DND-41 (cell line): ENCODE results near the gene TANC2.
"Not testable (repeated sequence)": the region's sequence is repeated elsewhere in the genome, so short reads cannot be mapped to it uniquely, and the experiment has no call there.

Source experiments
- ATAC-seq: fragments of 200-7000 bp; cut with Tn5 transposase; 3 replicates; pipeline ENCODE4 v1.9.1; 2021; ENCODE audit warnings: low read depth; ENCODE audit not compliant: insufficient read depth
- DNase-seq: peaks from one replicate; pipeline ENCODE4 v3.0.0-alpha.2; 2020
- H2AFZ ChIP-seq: 2 replicates; pipeline ENCODE4 v1.6.0; 2012; ENCODE audit warnings: low read depth, low read length
- H3K27ac ChIP-seq: 2 replicates; pipeline ENCODE4 v1.5.1; 2012; ENCODE audit warnings: low read length, inconsistent platforms
- H3K27me3 ChIP-seq: fragments of 200-600 bp; sonication (generic); 2 replicates; pipeline ENCODE4 v1.6.0; 2012; ENCODE audit warnings: low read length, mild to moderate bottlenecking, inconsistent platforms; ENCODE audit not compliant: insufficient read depth, poor library complexity
- H3K36me3 ChIP-seq: 2 replicates; pipeline ENCODE4 v1.5.1; 2012; ENCODE audit warnings: low read length, inconsistent platforms; ENCODE audit not compliant: insufficient read depth
- H3K4me1 ChIP-seq: 2 replicates; pipeline ENCODE4 v1.5.1; 2012; ENCODE audit warnings: mild to moderate bottlenecking, low read length; ENCODE audit not compliant: insufficient read depth
- H3K4me2 ChIP-seq: 2 replicates; pipeline ENCODE4 v1.6.0; 2012; ENCODE audit warnings: mild to moderate bottlenecking, moderate library complexity, low read length, inconsistent platforms; ENCODE audit not compliant: insufficient read depth
- H3K4me3 ChIP-seq, 2 experiments: fragments of 200-600 bp in 1 of 2; shearing (Covaris generic) in 1 of 2; 2 replicates each; pipeline ENCODE4 v1.5.1; 2012 to 2016; ENCODE audit warnings: inconsistent platforms in 2 of 2, low read length in 2 of 2, mild to moderate bottlenecking in 2 of 2, low read depth in 1 of 2, moderate library complexity in 1 of 2
- H3K79me2 ChIP-seq: 2 replicates; pipeline ENCODE4 v1.6.0; 2012; ENCODE audit warnings: low read length, inconsistent platforms; ENCODE audit not compliant: insufficient read depth
- H3K9ac ChIP-seq: 2 replicates; pipeline ENCODE4 v1.6.0; 2012; ENCODE audit warnings: low read depth, mild to moderate bottlenecking, inconsistent platforms, low read length, moderate library complexity
- H3K9me3 ChIP-seq: 2 replicates; pipeline ENCODE4 v1.5.1; 2012; ENCODE audit warnings: low read length, moderate library complexity, mild to moderate bottlenecking, inconsistent platforms; ENCODE audit not compliant: insufficient read depth, severe bottlenecking
- H4K20me1 ChIP-seq: 2 replicates; pipeline ENCODE4 v1.6.0; 2012; ENCODE audit warnings: low read length; ENCODE audit not compliant: insufficient read depth
- EZH2 ChIP-seq: IDR thresholded peaks from 3 replicates; pipeline ENCODE4 v1.6.1; 2012; ENCODE audit warnings: borderline replicate concordance, low read depth, mild to moderate bottlenecking, moderate library complexity, low read length, inconsistent platforms; ENCODE audit not compliant: severe bottlenecking
- TF ChIP-seq, protein P1 (sequence below): IDR thresholded peaks from 2 replicates; pipeline ENCODE4 v1.5.1; 2012; ENCODE audit warnings: borderline replicate concordance, low read length, moderate library complexity, mild to moderate bottlenecking; ENCODE audit not compliant: poor library complexity, severe bottlenecking; ENCODE audit errors: extremely low read depth

TANC2 gene

DNA sequence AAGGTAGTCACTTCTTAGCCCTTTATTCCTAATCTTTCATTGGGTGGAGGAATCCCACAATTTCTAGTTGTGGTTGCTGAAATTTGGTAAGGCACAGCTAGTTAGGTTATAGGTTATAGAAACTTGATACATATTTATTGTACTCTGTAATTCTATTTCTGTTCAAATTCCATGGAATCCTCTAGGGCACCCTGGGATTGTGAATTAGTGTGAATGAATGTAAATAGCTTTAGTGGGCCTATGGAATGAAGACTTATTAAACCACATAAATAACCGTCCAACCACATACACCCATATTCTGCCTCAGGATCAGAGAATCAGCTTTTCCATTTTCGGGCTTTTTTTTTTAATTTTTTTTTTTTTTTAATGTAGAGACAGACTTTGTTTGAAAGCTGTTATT, 9.2 kb downstream of the TANC2 start:
- no peak for ATAC-seq
- Histone ChIP-seq H3K36me3 (no peaks in the 10 kb centered on the region), H3K9ac (no peak overlapping the region), H3K27me3 (no peaks in the 10 kb centered on the region), H3K79me2 (0 out of 2 replicates have a peak, but pooled peaks cover 4% of the 10 kb centered on the region), H3K4me3 (no peak overlapping the region), H2AFZ (no peak overlapping the region), H4K20me1 (no peaks in the 10 kb centered on the region), H3K4me1 (no peaks in the 10 kb centered on the region), H3K4me2 (no peak overlapping the region), H3K27ac (no peak overlapping the region), H3K9me3 (no peaks in the 10 kb centered on the region)
- DNase-seq: no peak
- no peak for TF ChIP-seq EZH2
- TF ChIP-seq, protein P1, sequence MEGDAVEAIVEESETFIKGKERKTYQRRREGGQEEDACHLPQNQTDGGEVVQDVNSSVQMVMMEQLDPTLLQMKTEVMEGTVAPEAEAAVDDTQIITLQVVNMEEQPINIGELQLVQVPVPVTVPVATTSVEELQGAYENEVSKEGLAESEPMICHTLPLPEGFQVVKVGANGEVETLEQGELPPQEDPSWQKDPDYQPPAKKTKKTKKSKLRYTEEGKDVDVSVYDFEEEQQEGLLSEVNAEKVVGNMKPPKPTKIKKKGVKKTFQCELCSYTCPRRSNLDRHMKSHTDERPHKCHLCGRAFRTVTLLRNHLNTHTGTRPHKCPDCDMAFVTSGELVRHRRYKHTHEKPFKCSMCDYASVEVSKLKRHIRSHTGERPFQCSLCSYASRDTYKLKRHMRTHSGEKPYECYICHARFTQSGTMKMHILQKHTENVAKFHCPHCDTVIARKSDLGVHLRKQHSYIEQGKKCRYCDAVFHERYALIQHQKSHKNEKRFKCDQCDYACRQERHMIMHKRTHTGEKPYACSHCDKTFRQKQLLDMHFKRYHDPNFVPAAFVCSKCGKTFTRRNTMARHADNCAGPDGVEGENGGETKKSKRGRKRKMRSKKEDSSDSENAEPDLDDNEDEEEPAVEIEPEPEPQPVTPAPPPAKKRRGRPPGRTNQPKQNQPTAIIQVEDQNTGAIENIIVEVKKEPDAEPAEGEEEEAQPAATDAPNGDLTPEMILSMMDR: no peak

GRCh38 chr17:62976643-62977231, 10.7 kb downstream of the TANC2 start:
- H3K9ac ChIP-seq, H3K4me3 ChIP-seq, H2AFZ ChIP-seq, H3K27ac ChIP-seq, H3K4me2 ChIP-seq, ATAC-seq, H3K4me1 ChIP-seq, H4K20me1 ChIP-seq, DNase-seq, H3K36me3 ChIP-seq, H3K27me3 ChIP-seq, H3K79me2 ChIP-seq, H3K9me3 ChIP-seq: not testable (repeated sequence)

DNA sequence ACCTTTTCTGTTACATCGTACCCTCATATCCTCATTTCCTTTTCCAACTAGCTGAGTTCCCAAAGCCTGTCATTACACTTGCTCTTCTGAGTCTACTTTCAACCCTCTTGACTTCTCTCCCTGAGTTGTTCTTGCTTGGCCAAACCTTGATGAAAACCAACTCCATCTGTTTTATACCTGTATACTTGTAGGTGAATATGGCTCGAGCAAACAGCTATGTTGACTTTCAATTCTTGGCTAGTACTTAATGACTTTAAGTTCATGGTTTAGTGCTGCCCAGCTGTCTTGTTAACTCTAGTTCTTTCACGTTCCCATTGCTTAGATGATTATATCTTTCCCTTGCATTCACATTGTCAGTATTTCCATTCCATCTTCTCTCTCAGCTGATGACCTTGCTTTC, 14.8 kb downstream of the TANC2 start:
- ATAC-seq (no peak), DNase-seq (no peak)
- peaks cover 16% of the 10 kb centered on the region for H3K9me3 ChIP-seq
- H3K4me1 ChIP-seq: no peaks in the 10 kb centered on the region
- H3K27me3 ChIP-seq: no peaks in the 10 kb centered on the region
- H3K79me2 ChIP-seq: no peaks in the 10 kb centered on the region
- no peak overlapping the region for H3K27ac ChIP-seq
- H4K20me1 ChIP-seq: no peaks in the 10 kb centered on the region
- H3K36me3 ChIP-seq: no peaks in the 10 kb centered on the region
- no peak overlapping the region for H3K9ac ChIP-seq
- TF ChIP-seq, protein P1: no peak
- no peak for TF ChIP-seq EZH2
- no peak overlapping the region for H3K4me2 ChIP-seq
- H3K4me3 ChIP-seq: no peak overlapping the region
- H2AFZ ChIP-seq: no peak overlapping the region

DNA sequence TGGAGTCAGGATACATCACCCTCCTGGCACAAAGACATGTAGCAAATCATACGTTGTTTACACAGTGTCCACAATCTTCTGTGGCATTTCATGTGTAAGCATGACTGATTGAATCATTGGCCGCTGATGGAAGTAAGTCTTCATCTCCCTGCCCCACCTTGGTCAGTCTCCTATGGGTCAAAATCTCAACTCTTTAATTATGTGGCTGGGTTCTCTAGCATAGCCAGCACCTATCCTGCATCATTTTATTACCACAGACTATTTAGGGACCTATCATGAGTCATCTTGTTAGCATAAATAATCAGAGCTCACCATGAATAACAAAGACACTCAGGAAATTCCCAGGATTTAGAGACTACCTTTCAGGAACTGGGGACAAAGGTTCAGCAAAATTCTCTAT, 15.9 kb downstream of the TANC2 start:
- H3K36me3 ChIP-seq: no peaks in the 10 kb centered on the region
- H4K20me1 ChIP-seq: 0 out of 2 replicates have a peak, but pooled peaks cover 3% of the 10 kb centered on the region
- TF ChIP-seq, protein P1: no peak
- TF ChIP-seq EZH2: no peak
- no peaks in the 10 kb centered on the region for H3K4me1 ChIP-seq
- H3K4me3 ChIP-seq: no peak overlapping the region
- H3K9me3 ChIP-seq: peaks cover 20% of the 10 kb centered on the region
- H2AFZ ChIP-seq: no peak overlapping the region
- DNase-seq (no peak), ATAC-seq (no peak)
- no peak overlapping the region for H3K4me2 ChIP-seq
- no peaks in the 10 kb centered on the region for H3K79me2 ChIP-seq
- no peak overlapping the region for H3K27ac ChIP-seq
- H3K9ac ChIP-seq: no peak overlapping the region
- no peaks in the 10 kb centered on the region for H3K27me3 ChIP-seq
